HG03135 (cell line): Measurements from ENCODE around the gene HSPG2.
"Not testable (repeated sequence)": the region's sequence is repeated elsewhere in the genome, so short reads cannot be mapped to it uniquely, and the experiment has no call there.

ENCODE experiments used
- ATAC-seq: cut with Tn5 transposase; IDR thresholded peaks from one replicate; pipeline ENCODE4 v1.9.1; 2021; ENCODE audit warnings: mild to moderate bottlenecking, moderate library complexity; ENCODE audit not compliant: unreplicated experiment

HSPG2 gene

GRCh38 chr1:21937034-21937371, at the start of gene HSPG2:
Gene HSPG2, minus strand, starts transcription at chr1:21937310. Its CDS starts 93 bp downstream, at chr1:21937217.
- no peak for ATAC-seq

GRCh38 chr1:21986386-21986785, 49.3 kb upstream of the HSPG2 start:
- not testable (repeated sequence) for ATAC-seq

- ATAC-seq = not testable (repeated sequence)
Measured at GRCh38 chr1:21985893-21986292, 48.8 kb upstream of the HSPG2 start.

GRCh38 chr1:21983539-21983938, 46.4 kb upstream of the HSPG2 start:
- ATAC-seq = not testable (repeated sequence)

- ATAC-seq = not testable (repeated sequence)
Measured at GRCh38 chr1:21982122-21982521, 45.0 kb upstream of the HSPG2 start.

GRCh38 chr1:21981253-21981652, 44.1 kb upstream of the HSPG2 start:
- ATAC-seq = not testable (repeated sequence)

GRCh38 chr1:21980515-21981220, 43.6 kb upstream of the HSPG2 start:
- ATAC-seq = not testable (repeated sequence)

- ATAC-seq = not testable (repeated sequence)
Measured at GRCh38 chr1:21978209-21978608, 41.1 kb upstream of the HSPG2 start.

- not testable (repeated sequence) for ATAC-seq
Measured at GRCh38 chr1:21976703-21977239, 39.7 kb upstream of the HSPG2 start, which contains the start of gene CELA3B. Gene CELA3B, plus strand, starts transcription at chr1:21977022. Its CDS starts 18 bp downstream, at chr1:21977040.

GRCh38 chr1:21975296-21975695, 38.2 kb upstream of the HSPG2 start:
- not testable (repeated sequence) for ATAC-seq

GRCh38 chr1:21974699-21975098, 37.6 kb upstream of the HSPG2 start:
- ATAC-seq = not testable (repeated sequence)

- ATAC-seq = not testable (repeated sequence)
Measured at GRCh38 chr1:21973948-21974347, 36.8 kb upstream of the HSPG2 start.

GRCh38 chr1:21972973-21973441, 35.9 kb upstream of the HSPG2 start:
- not testable (repeated sequence) for ATAC-seq

GRCh38 chr1:21970523-21970922, 33.4 kb upstream of the HSPG2 start:
- ATAC-seq = not testable (repeated sequence)

- not testable (repeated sequence) for ATAC-seq
Measured at GRCh38 chr1:21969066-21969465, 32.0 kb upstream of the HSPG2 start.

- not testable (repeated sequence) for ATAC-seq
Measured at GRCh38 chr1:21967216-21967615, 30.1 kb upstream of the HSPG2 start.

GRCh38 chr1:21966247-21967000, 29.3 kb upstream of the HSPG2 start:
- no peak for ATAC-seq

- ATAC-seq = no peak
Measured at GRCh38 chr1:21963477-21964217, 26.5 kb upstream of the HSPG2 start.

- ATAC-seq = no peak
Measured at GRCh38 chr1:21961799-21962198, 24.7 kb upstream of the HSPG2 start.

GRCh38 chr1:21961337-21961736, 24.2 kb upstream of the HSPG2 start:
- ATAC-seq = no peak
